HG02840 (cell line): ENCODE results near the gene AK9.
"Not testable (repeated sequence)": the region's sequence is repeated elsewhere in the genome, so short reads cannot be mapped to it uniquely, and the experiment has no call there.

Experiments
- ATAC-seq: cut with Tn5 transposase; IDR thresholded peaks from one replicate; pipeline ENCODE4 v1.9.1; 2021; ENCODE audit warnings: mild to moderate bottlenecking, moderate library complexity, moderate number of reproducible peaks; ENCODE audit not compliant: unreplicated experiment, low FRiP score

Gene AK9

DNA sequence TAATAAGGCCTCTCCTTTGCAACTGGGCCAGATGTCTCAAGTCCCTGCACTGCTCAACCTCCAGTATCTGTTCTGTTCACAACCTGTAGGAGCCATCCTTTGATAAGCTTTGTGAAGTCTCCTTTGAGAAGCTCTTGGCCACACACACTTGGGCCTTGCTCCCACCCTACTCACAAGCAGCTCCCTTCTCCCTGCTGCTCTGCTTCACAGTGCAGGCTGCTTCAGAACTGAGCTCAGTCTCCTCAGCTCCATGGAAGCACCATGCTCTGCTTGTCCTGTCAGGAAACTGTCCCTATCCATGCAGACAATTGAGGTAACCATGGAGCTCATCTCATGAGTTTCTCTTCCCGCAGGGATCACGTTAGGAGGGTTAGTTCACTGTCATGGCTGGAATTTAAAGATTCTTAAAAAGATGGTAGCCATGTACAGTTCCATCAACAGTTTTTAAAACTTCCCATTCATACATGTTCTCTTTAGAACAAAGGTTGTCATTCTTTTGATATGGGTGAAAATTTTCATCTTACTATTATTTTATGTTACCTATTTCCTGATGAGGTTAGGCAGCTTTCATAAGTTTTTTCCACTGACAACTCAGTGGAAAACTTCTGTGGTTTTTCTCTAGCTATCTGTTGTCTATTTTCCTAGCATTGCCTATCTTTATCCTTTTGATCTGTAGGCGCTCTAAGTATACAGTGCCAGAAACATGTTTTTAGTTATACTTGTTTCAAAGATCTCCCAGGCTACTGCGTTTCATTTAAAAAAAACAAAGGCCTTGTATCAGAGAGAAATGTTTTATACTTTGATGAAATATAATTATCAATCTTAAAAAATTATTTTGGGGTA, 62.6 kb downstream of the AK9 start:
- no peak for ATAC-seq

DNA sequence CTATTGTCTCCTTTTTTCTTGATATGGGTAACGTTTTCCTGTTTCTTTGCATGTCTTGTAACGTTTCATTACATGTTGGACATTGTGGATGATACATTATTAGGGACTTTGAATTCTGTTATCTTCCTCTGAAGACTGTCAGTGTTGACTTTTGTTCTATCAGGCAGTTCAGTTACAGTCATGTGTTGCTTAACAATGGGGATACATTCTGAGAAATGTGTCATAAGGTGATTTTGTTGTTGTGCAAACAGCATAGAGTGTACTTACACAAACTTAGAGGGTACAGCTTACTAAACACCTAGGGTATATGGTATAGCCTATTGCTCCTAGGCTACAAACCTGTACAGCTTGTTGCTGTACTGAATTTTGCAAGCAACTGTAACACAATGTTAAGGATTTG, 64.7 kb downstream of the AK9 start:
- no peak for ATAC-seq

DNA sequence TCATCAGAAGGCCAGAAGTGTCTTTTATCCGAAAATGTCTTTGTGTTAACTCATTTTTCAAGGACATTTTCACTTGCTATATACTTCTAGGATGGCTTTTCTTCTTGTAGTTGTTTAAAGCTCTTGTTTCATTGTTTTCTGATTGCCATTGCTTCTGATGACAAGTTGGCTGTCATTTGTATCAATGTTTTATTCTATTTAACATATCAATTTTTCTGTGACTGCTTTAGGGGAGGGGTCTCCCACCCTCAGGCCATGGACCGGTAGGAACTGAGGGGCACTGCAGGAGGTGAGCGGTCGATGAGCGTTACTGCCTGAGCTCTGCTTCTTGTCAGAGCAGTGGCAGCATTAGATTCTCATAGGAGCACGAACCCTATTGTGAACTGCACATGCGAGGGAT, 65.8 kb downstream of the AK9 start:
- ATAC-seq: no peak

DNA sequence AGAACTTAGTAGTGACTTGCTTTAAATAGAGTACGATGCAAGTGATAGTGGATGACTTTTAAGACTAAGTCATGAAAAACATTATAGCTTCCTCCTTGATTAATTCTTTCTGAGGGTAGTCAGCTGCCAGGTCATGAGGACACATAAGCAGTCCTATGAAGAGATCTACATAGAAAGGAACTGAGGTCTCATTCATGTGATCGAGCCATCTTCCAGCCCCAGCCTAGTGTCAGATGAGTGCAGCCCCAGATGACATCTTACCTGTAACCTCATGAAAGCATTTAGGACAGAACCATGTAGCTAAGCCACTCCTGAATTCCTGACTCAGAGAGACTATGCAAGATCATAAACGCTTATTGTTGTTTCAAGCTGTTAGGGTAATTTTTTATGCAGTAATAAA, 67.7 kb downstream of the AK9 start:
- ATAC-seq: no peak

DNA sequence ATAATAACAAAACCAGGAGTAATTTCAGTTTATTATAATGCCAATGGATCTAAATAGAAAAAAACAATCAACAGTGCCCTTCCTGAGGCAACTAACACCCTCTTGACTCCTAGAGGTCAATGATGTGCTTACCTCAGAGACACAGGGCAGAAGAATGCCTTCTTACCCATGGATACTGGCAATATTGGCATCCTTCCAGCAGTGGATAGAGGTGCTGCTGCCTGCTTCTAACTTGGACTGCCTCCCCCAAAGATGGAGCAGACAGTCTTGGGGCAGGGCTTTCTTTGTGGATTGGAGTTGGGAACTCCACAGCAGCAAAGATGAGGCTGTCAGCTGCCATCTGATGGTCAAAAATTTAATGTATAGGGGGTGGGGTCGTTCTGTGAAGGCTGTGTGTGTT, 78.7 kb downstream of the AK9 start:
- no peak for ATAC-seq

DNA sequence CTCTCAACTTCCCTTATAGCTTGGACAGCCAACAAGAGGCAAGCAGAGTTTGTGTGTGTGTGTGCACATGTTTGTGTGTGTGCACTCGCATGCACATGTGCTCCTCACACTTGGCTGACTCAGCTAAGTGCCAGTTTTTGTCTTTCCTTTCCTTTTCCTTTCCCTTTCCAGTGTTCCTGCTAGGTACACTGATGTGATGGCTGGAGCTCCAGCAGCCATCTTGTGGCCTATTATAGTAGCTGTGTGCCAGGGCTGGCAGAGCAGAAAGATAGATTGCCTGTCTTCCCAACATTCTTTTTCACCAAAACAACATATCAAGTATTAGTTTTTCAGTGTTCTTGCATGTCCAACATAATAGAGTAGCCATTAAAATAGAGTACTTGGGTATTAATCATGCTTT, 79.5 kb downstream of the AK9 start:
- no peak for ATAC-seq

- ATAC-seq: no peak
Observed at GRCh38 chr6:109610590-109610989, 80.4 kb downstream of the AK9 start.

DNA sequence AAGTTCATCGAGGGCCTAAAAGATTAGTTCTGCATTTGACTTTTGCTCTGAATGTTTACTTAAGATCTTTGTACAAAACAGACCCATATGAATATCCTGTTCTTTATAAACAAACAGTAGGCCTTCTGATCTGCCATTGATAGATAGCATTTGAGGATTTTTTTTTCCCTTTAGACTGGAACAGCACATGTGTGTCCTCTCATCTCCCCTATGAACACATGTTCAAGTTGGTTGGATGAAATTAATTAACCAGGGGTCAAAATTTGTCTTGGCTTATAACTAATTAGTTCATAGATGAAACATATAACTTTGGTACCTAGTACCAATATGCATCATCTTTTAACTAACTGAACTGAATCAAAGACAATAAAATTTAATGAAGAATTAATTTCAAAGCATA, 81.3 kb downstream of the AK9 start:
- no peak for ATAC-seq

DNA sequence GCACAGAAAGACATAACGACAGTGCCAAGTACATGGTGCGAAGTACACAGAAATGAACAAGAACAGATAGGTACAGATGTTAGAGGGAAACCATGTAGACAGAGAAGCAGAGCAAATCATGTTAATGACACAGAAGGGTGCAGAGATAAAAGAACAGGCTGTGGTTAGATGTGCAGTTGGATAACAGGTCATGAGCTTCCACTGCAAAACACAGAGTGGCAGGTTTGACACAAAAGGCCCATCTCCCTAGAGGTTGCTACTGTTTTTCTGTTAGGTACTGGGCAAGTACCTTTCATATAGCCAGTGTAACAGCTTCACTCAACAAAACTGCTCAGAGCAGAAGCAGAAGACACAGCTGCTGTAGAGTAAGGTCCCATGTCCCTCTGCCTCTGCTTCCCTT, 84.6 kb downstream of the AK9 start:
- ATAC-seq: no peak

GRCh38 chr6:109595998-109596397, 95.0 kb downstream of the AK9 start:
- no peak for ATAC-seq

GRCh38 chr6:109580519-109580918, 110.5 kb downstream of the AK9 start:
- no peak for ATAC-seq

- no peak for ATAC-seq
Observed at GRCh38 chr6:109579361-109579760, 111.6 kb downstream of the AK9 start.

DNA sequence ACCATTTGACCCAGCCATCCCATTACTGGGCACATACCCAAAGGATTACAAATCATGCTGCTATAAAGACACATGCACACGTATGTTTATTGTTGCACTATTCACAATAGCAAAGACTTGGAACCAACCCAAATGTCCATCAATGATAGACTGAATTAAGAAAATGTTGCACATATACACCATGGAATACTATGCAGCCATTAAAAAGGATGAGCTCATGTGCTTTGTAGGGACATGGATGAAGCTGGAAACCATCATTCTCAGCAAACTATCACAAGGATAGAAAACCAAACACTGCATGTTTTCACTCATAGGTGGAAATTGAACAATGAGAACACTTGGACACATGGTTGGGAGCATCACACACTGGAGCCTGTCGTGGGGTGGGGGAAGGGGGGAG, 121.1 kb downstream of the AK9 start:
- not testable (repeated sequence) for ATAC-seq

GRCh38 chr6:109561844-109562243, 129.2 kb downstream of the AK9 start:
- no peak for ATAC-seq

GRCh38 chr6:109531446-109531845, 159.6 kb downstream of the AK9 start:
- ATAC-seq: no peak

GRCh38 chr6:109527989-109528388, 163.0 kb downstream of the AK9 start:
- ATAC-seq: no peak

DNA sequence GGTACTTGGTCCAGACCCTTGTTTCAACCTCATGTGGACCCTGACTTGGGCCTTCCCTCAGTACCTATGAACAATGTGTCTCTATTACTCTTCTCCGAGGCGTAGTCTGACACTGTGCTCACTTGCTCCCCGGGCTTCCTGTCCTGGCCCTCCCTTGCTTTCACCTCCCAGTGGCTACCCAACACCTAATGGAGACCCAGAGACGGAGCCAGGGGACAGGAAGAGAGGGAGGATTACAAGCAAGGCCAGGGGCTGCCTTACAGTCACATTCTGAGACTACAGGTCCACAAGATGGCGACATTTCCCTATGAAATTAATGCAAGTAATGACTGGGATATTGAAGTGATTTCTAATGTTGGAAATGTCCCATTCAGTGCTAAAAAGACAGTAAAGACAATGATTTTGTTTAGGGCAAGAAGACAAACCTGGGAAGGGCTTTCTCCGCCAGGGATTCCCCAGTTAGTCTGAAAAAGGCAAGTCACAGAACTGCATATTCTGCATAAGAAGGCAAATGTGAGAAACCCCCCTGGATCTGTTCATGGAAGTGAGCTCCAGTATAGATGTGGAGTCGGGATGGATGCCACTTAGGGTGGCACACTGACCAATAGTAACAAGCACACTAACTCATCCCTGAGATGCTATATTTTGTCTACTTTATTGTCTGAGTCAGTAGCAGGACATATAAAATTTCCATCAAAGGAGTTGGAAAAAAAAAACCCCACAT, 163.9 kb downstream of the AK9 start:
- ATAC-seq: no peak

GRCh38 chr6:109524129-109524528, 166.9 kb downstream of the AK9 start:
- ATAC-seq: no peak

DNA sequence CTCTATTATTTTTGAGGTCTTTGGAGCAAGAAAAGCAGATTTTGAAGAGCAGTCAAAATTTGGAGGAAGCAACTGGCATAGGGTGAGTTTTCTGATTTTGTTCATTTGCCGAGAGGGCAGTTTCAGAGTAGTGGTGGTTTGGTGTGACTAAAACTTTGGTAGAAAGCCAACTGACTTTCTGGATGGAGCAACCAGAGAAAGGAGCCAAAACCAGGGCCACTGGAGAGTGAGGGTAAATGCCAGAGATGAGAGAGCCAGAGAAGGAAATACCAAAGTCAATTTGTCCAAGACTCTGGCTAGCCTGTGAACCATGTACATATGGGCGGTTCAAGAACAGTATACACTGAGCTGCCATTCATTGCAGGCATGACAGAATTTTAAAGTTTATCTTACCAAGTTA, 167.5 kb downstream of the AK9 start:
- no peak for ATAC-seq

GRCh38 chr6:109521080-109521479, 169.9 kb downstream of the AK9 start:
- no peak for ATAC-seq

- ATAC-seq: not testable (repeated sequence)
Observed at GRCh38 chr6:109519647-109520046, 171.4 kb downstream of the AK9 start.

DNA sequence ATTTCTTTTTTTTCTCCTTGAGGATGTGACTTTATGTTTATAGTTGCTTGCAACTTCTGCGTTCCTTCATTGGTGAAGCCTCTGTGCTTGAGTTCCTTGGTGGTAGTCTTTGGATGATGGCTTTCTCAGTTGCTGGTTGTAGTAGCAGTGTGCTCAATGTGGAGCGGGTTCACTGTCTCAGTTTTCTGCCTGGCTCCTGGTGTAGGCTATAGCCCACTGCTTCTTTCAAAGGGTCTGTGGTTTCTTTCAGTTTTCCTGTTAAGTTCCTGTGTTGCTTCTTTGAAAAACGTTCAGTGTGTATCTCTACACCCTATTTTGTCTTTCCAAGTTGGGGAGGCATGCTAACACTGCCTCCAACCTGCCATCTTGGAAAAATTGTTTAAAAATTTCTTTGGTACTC, 174.1 kb downstream of the AK9 start:
- ATAC-seq: no peak
